GM10847 (cell line): ENCODE measurements around the gene TBCC.

Source experiments
- POLR2A ChIP-seq: IDR thresholded peaks from 2 replicates; pipeline ENCODE4 v1.6.1; 2011; ENCODE audit not compliant: insufficient read length; ENCODE audit errors: extremely low read depth

Gene TBCC

GRCh38 chr6:42781546-42781795 lies 35.6 kb upstream of the TBCC start:
- no peak for TF ChIP-seq POLR2A

- no peak for TF ChIP-seq POLR2A
Measured at GRCh38 chr6:42779521-42779920, 33.6 kb upstream of the TBCC start.

GRCh38 chr6:42778122-42778521 lies 32.2 kb upstream of the TBCC start:
- TF ChIP-seq POLR2A, result no peak

- TF ChIP-seq POLR2A, result no peak
Measured at GRCh38 chr6:42777126-42777822, 31.4 kb upstream of the TBCC start.

GRCh38 chr6:42774201-42774600 lies 28.3 kb upstream of the TBCC start:
- no peak for TF ChIP-seq POLR2A

- TF ChIP-seq POLR2A, result no peak
Measured at GRCh38 chr6:42771741-42772100, 25.8 kb upstream of the TBCC start.

- no peak for TF ChIP-seq POLR2A
Measured at GRCh38 chr6:42769836-42770235, 23.9 kb upstream of the TBCC start.

- TF ChIP-seq POLR2A, result no peak
Measured at GRCh38 chr6:42769051-42769450, 23.1 kb upstream of the TBCC start.

- no peak for TF ChIP-seq POLR2A
Measured at GRCh38 chr6:42766163-42766670, 20.3 kb upstream of the TBCC start.

GRCh38 chr6:42764911-42765648 lies 19.2 kb upstream of the TBCC start:
- TF ChIP-seq POLR2A, result no peak

- no peak for TF ChIP-seq POLR2A
Measured at GRCh38 chr6:42762950-42763349, 17.0 kb upstream of the TBCC start.

- no peak for TF ChIP-seq POLR2A
Measured at GRCh38 chr6:42762426-42762859, 16.5 kb upstream of the TBCC start.

GRCh38 chr6:42761287-42762067 lies 15.6 kb upstream of the TBCC start:
- TF ChIP-seq POLR2A, result no peak

- no peak for TF ChIP-seq POLR2A
Measured at GRCh38 chr6:42758756-42759430, 13.0 kb upstream of the TBCC start.

GRCh38 chr6:42756722-42757121 lies 10.8 kb upstream of the TBCC start:
- no peak for TF ChIP-seq POLR2A
